ENCODE data around the gene ATP2C2.

Gene ATP2C2

GRCh38 chr16:84500531-84500930, 132.2 kb downstream of the ATP2C2 start:
- no peaks in the 10 kb centered on the region for H3K27me3 ChIP-seq (ENCODE audit: control insufficient read depth in 1 of 2, insufficient read depth in 1 of 2, low read length in 2 of 2)
- no peak overlapping the region for H3K14ac ChIP-seq (ENCODE audit: low read length in 2 of 2)
- H3K4ac ChIP-seq (ENCODE audit: low read depth in 1 of 2, low read length in 2 of 2): no peak overlapping the region
- H3K4me1 ChIP-seq (ENCODE audit: control insufficient read depth, insufficient read depth, low read depth, low read length): peaks cover 31% of the 10 kb centered on the region
- H4K91ac ChIP-seq (ENCODE audit: low read length): no peak overlapping the region
- H3K36me3 ChIP-seq (ENCODE audit: control insufficient read depth in 1 of 2, insufficient read depth in 2 of 2, low read depth in 1 of 2, low read length in 2 of 2): peaks cover 40 to 64% of the 10 kb centered on the region in 2 experiments
- no peak overlapping the region for H3K4me3 ChIP-seq (ENCODE audit: insufficient read depth in 1 of 2, low read depth in 1 of 2, low read length in 2 of 2)
- DNase-seq: no peak
- no peak overlapping the region for H2BK5ac ChIP-seq (ENCODE audit: low read depth, low read length, poor library complexity, severe bottlenecking)
- H3K18ac ChIP-seq (ENCODE audit: low read depth in 1 of 2, low read length in 2 of 2): no peak overlapping the region
- WGBS: 96% methylated on average over 13 of the region's 13 CpGs
- H2AK5ac ChIP-seq (ENCODE audit: low read length, severe bottlenecking): no peak overlapping the region
- H3K27ac ChIP-seq (ENCODE audit: low read length, poor library complexity, severe bottlenecking): no peak overlapping the region
- H2BK15ac ChIP-seq (ENCODE audit: low read depth, poor library complexity, severe bottlenecking): no peak overlapping the region
- H3K9ac ChIP-seq (ENCODE audit: low read length): no peak overlapping the region
- H3K9me3 ChIP-seq (ENCODE audit: control insufficient read depth, low read length): no peaks in the 10 kb centered on the region
- no peak overlapping the region for H2BK12ac ChIP-seq (ENCODE audit: low read length in 2 of 2)
- H3K23ac ChIP-seq (ENCODE audit: low read length in 2 of 2): no peak overlapping the region
- no peak overlapping the region for H3K4me2 ChIP-seq (ENCODE audit: low read length, poor library complexity, severe bottlenecking)
- H2AFZ ChIP-seq (ENCODE audit: low read depth, low read length): no peak overlapping the region
- H2BK120ac ChIP-seq (ENCODE audit: low read depth, low read length): no peak overlapping the region
- H3K79me1 ChIP-seq (replicated peaks; ENCODE audit: low read length, poor library complexity, severe bottlenecking): peaks cover 34% of the 10 kb centered on the region
- no peak overlapping the region for H4K8ac ChIP-seq (ENCODE audit: low read length)

- Histone ChIP-seq H2AK5ac (ENCODE audit: low read length, severe bottlenecking) (no peak overlapping the region), H3K79me1 (replicated peaks; ENCODE audit: low read length, poor library complexity, severe bottlenecking) (peaks cover 34% of the 10 kb centered on the region), H3K4me2 (ENCODE audit: low read length, poor library complexity, severe bottlenecking) (peak overlapping the region; percentile 4), H3K23ac (ENCODE audit: low read length in 2 of 2) (no peak overlapping the region), H3K27ac (ENCODE audit: low read length, poor library complexity, severe bottlenecking) (no peak overlapping the region), H2BK5ac (ENCODE audit: low read depth, low read length, poor library complexity, severe bottlenecking) (no peak overlapping the region), H3K9me3 (ENCODE audit: control insufficient read depth, low read length) (no peaks in the 10 kb centered on the region), H3K18ac (ENCODE audit: low read depth in 1 of 2, low read length in 2 of 2) (peak overlapping the region in 1 of 2 experiments; percentile 18), H3K36me3 (ENCODE audit: control insufficient read depth in 1 of 2, insufficient read depth in 2 of 2, low read depth in 1 of 2, low read length in 2 of 2) (peaks cover 33 to 57% of the 10 kb centered on the region in 2 experiments), H3K9ac (ENCODE audit: low read length) (no peak overlapping the region), H3K4me1 (ENCODE audit: control insufficient read depth, insufficient read depth, low read depth, low read length) (peaks cover 35% of the 10 kb centered on the region), H3K27me3 (ENCODE audit: control insufficient read depth in 1 of 2, insufficient read depth in 1 of 2, low read length in 2 of 2) (no peaks in the 10 kb centered on the region), H3K4me3 (ENCODE audit: insufficient read depth in 1 of 2, low read depth in 1 of 2, low read length in 2 of 2) (no peak overlapping the region), H2BK120ac (ENCODE audit: low read depth, low read length) (no peak overlapping the region), H2BK12ac (ENCODE audit: low read length in 2 of 2) (no peak overlapping the region), H2BK15ac (ENCODE audit: low read depth, poor library complexity, severe bottlenecking) (no peak overlapping the region), H4K91ac (ENCODE audit: low read length) (no peak overlapping the region), H3K4ac (ENCODE audit: low read depth in 1 of 2, low read length in 2 of 2) (no peak overlapping the region), H3K14ac (ENCODE audit: low read length in 2 of 2) (peak overlapping the region in 1 of 2 experiments; percentile 61), H4K8ac (ENCODE audit: low read length) (peak overlapping the region; percentile 35), H2AFZ (ENCODE audit: low read depth, low read length) (no peak overlapping the region)
- 54% methylated on average over 12 of the region's 12 CpGs for WGBS
- DNase-seq: no peak
These were observed 132.9 kb downstream of the ATP2C2 start for GRCh38 chr16:84501077-84501735.

GRCh38 chr16:84502075-84502474, 133.7 kb downstream of the ATP2C2 start:
- Histone ChIP-seq H4K8ac (ENCODE audit: low read length) (no peak overlapping the region), H3K27ac (ENCODE audit: low read length, poor library complexity, severe bottlenecking) (no peak overlapping the region), H3K9me3 (ENCODE audit: control insufficient read depth, low read length) (no peaks in the 10 kb centered on the region), H3K18ac (ENCODE audit: low read depth in 1 of 2, low read length in 2 of 2) (no peak overlapping the region), H4K91ac (ENCODE audit: low read length) (no peak overlapping the region), H2AFZ (ENCODE audit: low read depth, low read length) (no peak overlapping the region), H3K36me3 (ENCODE audit: control insufficient read depth in 1 of 2, insufficient read depth in 2 of 2, low read depth in 1 of 2, low read length in 2 of 2) (peaks cover 26 to 49% of the 10 kb centered on the region in 2 experiments), H3K79me1 (replicated peaks; ENCODE audit: low read length, poor library complexity, severe bottlenecking) (peaks cover 33% of the 10 kb centered on the region), H3K9ac (ENCODE audit: low read length) (no peak overlapping the region), H3K4me2 (ENCODE audit: low read length, poor library complexity, severe bottlenecking) (no peak overlapping the region), H2BK5ac (ENCODE audit: low read depth, low read length, poor library complexity, severe bottlenecking) (no peak overlapping the region), H3K23ac (ENCODE audit: low read length in 2 of 2) (no peak overlapping the region), H2BK12ac (ENCODE audit: low read length in 2 of 2) (no peak overlapping the region), H3K14ac (ENCODE audit: low read length in 2 of 2) (no peak overlapping the region), H2AK5ac (ENCODE audit: low read length, severe bottlenecking) (no peak overlapping the region), H3K4me1 (ENCODE audit: control insufficient read depth, insufficient read depth, low read depth, low read length) (peaks cover 36% of the 10 kb centered on the region), H3K27me3 (ENCODE audit: control insufficient read depth in 1 of 2, insufficient read depth in 1 of 2, low read length in 2 of 2) (no peaks in the 10 kb centered on the region), H2BK15ac (ENCODE audit: low read depth, poor library complexity, severe bottlenecking) (no peak overlapping the region), H2BK120ac (ENCODE audit: low read depth, low read length) (no peak overlapping the region), H3K4ac (ENCODE audit: low read depth in 1 of 2, low read length in 2 of 2) (no peak overlapping the region), H3K4me3 (ENCODE audit: insufficient read depth in 1 of 2, low read depth in 1 of 2, low read length in 2 of 2) (no peak overlapping the region)
- no peak for DNase-seq
- WGBS: 94% methylated on average over 13 of the region's 13 CpGs

GRCh38 chr16:84502581-84502980, 134.2 kb downstream of the ATP2C2 start:
- H4K8ac ChIP-seq (ENCODE audit: low read length): no peak overlapping the region
- H3K27ac ChIP-seq (ENCODE audit: low read length, poor library complexity, severe bottlenecking): no peak overlapping the region
- no peak overlapping the region for H2BK120ac ChIP-seq (ENCODE audit: low read depth, low read length)
- peak overlapping the region; percentile 90 for H3K9ac ChIP-seq (ENCODE audit: low read length)
- no peak overlapping the region for H2BK15ac ChIP-seq (ENCODE audit: low read depth, poor library complexity, severe bottlenecking)
- H3K27me3 ChIP-seq (ENCODE audit: control insufficient read depth in 1 of 2, insufficient read depth in 1 of 2, low read length in 2 of 2): no peaks in the 10 kb centered on the region
- peaks cover 36% of the 10 kb centered on the region for H3K4me1 ChIP-seq (ENCODE audit: control insufficient read depth, insufficient read depth, low read depth, low read length)
- H3K18ac ChIP-seq (ENCODE audit: low read depth in 1 of 2, low read length in 2 of 2): no peak overlapping the region
- H3K4me3 ChIP-seq (ENCODE audit: insufficient read depth in 1 of 2, low read depth in 1 of 2, low read length in 2 of 2): no peak overlapping the region
- 91% methylated on average over 6 of the region's 6 CpGs for WGBS
- H3K36me3 ChIP-seq (ENCODE audit: control insufficient read depth in 1 of 2, insufficient read depth in 2 of 2, low read depth in 1 of 2, low read length in 2 of 2): peaks cover 21 to 44% of the 10 kb centered on the region in 2 experiments
- H3K79me1 ChIP-seq (replicated peaks; ENCODE audit: low read length, poor library complexity, severe bottlenecking): peaks cover 32% of the 10 kb centered on the region
- no peak overlapping the region for H3K4ac ChIP-seq (ENCODE audit: low read depth in 1 of 2, low read length in 2 of 2)
- no peak for DNase-seq
- no peak overlapping the region for H3K4me2 ChIP-seq (ENCODE audit: low read length, poor library complexity, severe bottlenecking)
- no peak overlapping the region for H2BK5ac ChIP-seq (ENCODE audit: low read depth, low read length, poor library complexity, severe bottlenecking)
- H2AK5ac ChIP-seq (ENCODE audit: low read length, severe bottlenecking): no peak overlapping the region
- no peak overlapping the region for H3K14ac ChIP-seq (ENCODE audit: low read length in 2 of 2)
- no peaks in the 10 kb centered on the region for H3K9me3 ChIP-seq (ENCODE audit: control insufficient read depth, low read length)
- no peak overlapping the region for H2BK12ac ChIP-seq (ENCODE audit: low read length in 2 of 2)
- no peak overlapping the region for H2AFZ ChIP-seq (ENCODE audit: low read depth, low read length)
- no peak overlapping the region for H3K23ac ChIP-seq (ENCODE audit: low read length in 2 of 2)
- H4K91ac ChIP-seq (ENCODE audit: low read length): no peak overlapping the region
